GM18870 (cell line): ENCODE measurements around the gene POLR2M.

ENCODE experiments used
- ATAC-seq: cut with Tn5 transposase; IDR thresholded peaks from one replicate; pipeline ENCODE4 v1.9.1; 2021; ENCODE audit warnings: moderate library complexity; ENCODE audit not compliant: unreplicated experiment

Gene POLR2M

GRCh38 chr15:57690341-57690966 is 16.1 kb upstream of the POLR2M start:
- ATAC-seq: no peak

GRCh38 chr15:57691082-57691481 is 15.4 kb upstream of the POLR2M start:
- no peak for ATAC-seq

- no peak for ATAC-seq
Observed at GRCh38 chr15:57692709-57693108, 13.8 kb upstream of the POLR2M start.

GRCh38 chr15:57694279-57694678 is 12.2 kb upstream of the POLR2M start:
- ATAC-seq: no peak

GRCh38 chr15:57696146-57696545 is 10.4 kb upstream of the POLR2M start:
- no peak for ATAC-seq

GRCh38 chr15:57697588-57697987 is 8.9 kb upstream of the POLR2M start:
- ATAC-seq: no peak

GRCh38 chr15:57698243-57698642 is 8.3 kb upstream of the POLR2M start:
- no peak for ATAC-seq

- ATAC-seq: no peak
Observed at GRCh38 chr15:57698991-57699390, 7.5 kb upstream of the POLR2M start.

GRCh38 chr15:57703387-57703786 is 3.1 kb upstream of the POLR2M start:
- no peak for ATAC-seq

- no peak for ATAC-seq
Observed at GRCh38 chr15:57704441-57704840, 2.1 kb upstream of the POLR2M start.

- ATAC-seq: no peak
Observed at GRCh38 chr15:57705746-57706404, 639 bp upstream of the POLR2M start.

GRCh38 chr15:57708047-57708446 is 1.5 kb downstream of the POLR2M start:
- no peak for ATAC-seq

GRCh38 chr15:57718309-57718708 is 11.8 kb downstream of the POLR2M start:
- ATAC-seq: no peak

- ATAC-seq: no peak
Observed at GRCh38 chr15:57720867-57721266, 14.4 kb downstream of the POLR2M start.

GRCh38 chr15:57726411-57726810 is 19.9 kb downstream of the POLR2M start:
- ATAC-seq: no peak

- no peak for ATAC-seq
Observed at GRCh38 chr15:57727031-57727430, 20.5 kb downstream of the POLR2M start.

- ATAC-seq: no peak
Observed at GRCh38 chr15:57728436-57728835, 21.9 kb downstream of the POLR2M start.

GRCh38 chr15:57730876-57731275 is 24.4 kb downstream of the POLR2M start:
- no peak for ATAC-seq

- no peak for ATAC-seq
Observed at GRCh38 chr15:57731530-57732103, 25.1 kb downstream of the POLR2M start.

GRCh38 chr15:57732526-57733331 is 26.2 kb downstream of the POLR2M start:
- no peak for ATAC-seq

- ATAC-seq: no peak
Observed at GRCh38 chr15:57734860-57735259, 28.3 kb downstream of the POLR2M start.

GRCh38 chr15:57735431-57735830 is 28.9 kb downstream of the POLR2M start:
- no peak for ATAC-seq
